GM10248 (cell line): ENCODE data around the gene TMIE.

ENCODE experiments used
- CTCF ChIA-PET: fragments of 300-600 bp; sonication (Branson Sonifier 250); formaldehyde crosslinking; extraction: SDS; loops from one replicate; lab custom pipeline; 2021; ENCODE audit warnings: antibody characterized with exemption; lab: Yijun Ruan, JAX
- POLR2A ChIA-PET: fragments of 350-650 bp; sonication (Branson Sonifier 250); formaldehyde crosslinking; extraction: SDS; loops from one replicate; lab custom pipeline; 2020; ENCODE audit warnings: antibody characterized with exemption; lab: Yijun Ruan, JAX
- DNase-seq: peaks from one replicate; pipeline ENCODE4 v3.0.0; 2012; ENCODE audit errors: extremely low spot score
- CTCF ChIP-seq: IDR thresholded peaks from 2 replicates; pipeline ENCODE4 v1.5.1; 2012; ENCODE audit warnings: mild to moderate bottlenecking, low read depth; ENCODE audit errors: extremely low read depth, missing control alignments, control extremely low read depth

The TMIE gene

GRCh38 chr3:46672349-46672695, 28.9 kb upstream of the TMIE start:
- no peak for DNase-seq
- ChIA-PET POLR2A (no interaction called here), CTCF (interaction anchor here (1.3 kb wide), 1 partner anchor 47 kb away, joined by 3 read pairs; no protein-coding TSS in a partner anchor)
- no peak for TF ChIP-seq CTCF

GRCh38 chr3:46673151-46674030, 27.8 kb upstream of the TMIE start:
- DNase-seq = no peak
- no peak for TF ChIP-seq CTCF
- ChIA-PET CTCF (interaction anchor here (1.5 kb wide), 1 partner anchor 11 kb away, joined by 3 read pairs; no protein-coding TSS in a partner anchor), POLR2A (no interaction called here)

- POLR2A ChIA-PET = no interaction called here
- no peak for TF ChIP-seq CTCF
- DNase-seq = no peak
- CTCF ChIA-PET = interaction anchor here (0.6 to 1.5 kb wide), 2 partner anchors 11 to 22 kb away, joined by 3 read pairs; no protein-coding TSS in a partner anchor
These were observed 27.0 kb upstream of the TMIE start for GRCh38 chr3:46674031-46674845.

GRCh38 chr3:46675426-46675825, 25.8 kb upstream of the TMIE start:
- no peak for TF ChIP-seq CTCF
- no peak for DNase-seq
- ChIA-PET CTCF (interaction anchor here (1.4 kb wide), 1 partner anchor 15 kb away, joined by 3 read pairs; no protein-coding TSS in a partner anchor), POLR2A (no interaction called here)

GRCh38 chr3:46675843-46676567, 25.2 kb upstream of the TMIE start:
- no peak for DNase-seq
- ChIA-PET POLR2A (no interaction called here), CTCF (interaction anchor here (1.4 kb wide), 1 partner anchor 15 kb away, joined by 3 read pairs; no protein-coding TSS in a partner anchor)
- no peak for TF ChIP-seq CTCF
